Pancreas (tissue), 10 donors: Measurements from ENCODE around the gene CA9. TPM values are rescaled to one million over a fixed set of nuclear protein-coding genes. Genes with fewer than 3 reads are reported as not detected.
A peak's percentile ranks its signal among the peaks of the same experiment; 100 is the strongest.

Experiments used
- ATAC-seq, 4 donors: fragments of 200-7000 bp; cut with Tn5 transposase; one replicate each; pipeline versions ENCODE4 v1.8.0 to v1.9.1; 2020; ENCODE audit warnings: mild to moderate bottlenecking in 4 of 4, moderate library complexity in 4 of 4
- DNase-seq, 6 donors: peaks; one replicate each; pipeline ENCODE4 v3.0.0-alpha.2; 2020
- FAIRE-seq: peaks from 2 replicates; lab custom pipeline; 2012; peaks lifted over from hg19 to GRCh38; lab: Jason Lieb, UNC
- H3K27ac ChIP-seq, 4 donors: fragments of 200-600 bp; sonication (generic); 1 replicate in 3 of 4; 2 replicates in 1 of 4; pipeline versions ENCODE4 v1.5.0 to v1.8.0; 2020
- H3K27me3 ChIP-seq, 4 donors: fragments of 200-600 bp; one replicate each; pipeline ENCODE4 v1.8.0; 2021
- H3K36me3 ChIP-seq, 3 donors: fragments of 200-600 bp; sonication (generic) in 1 of 3; one replicate each; pipeline versions ENCODE4 v1.5.0 to v1.8.0; 2020 to 2021
- H3K4me1 ChIP-seq, 3 donors: fragments of 200-600 bp; one replicate each; pipeline ENCODE4 v1.8.0; 2021
- H3K4me3 ChIP-seq, 4 donors: fragments of 200-600 bp; sonication (generic) in 2 of 4; one replicate each; pipeline versions ENCODE4 v1.5.0 to v1.8.0; 2020 to 2021
- H3K9me3 ChIP-seq, 4 donors: fragments of 200-600 bp; one replicate each; pipeline ENCODE4 v1.8.0; 2021
- WGBS, 2 donors: extraction: QIAGEN DNeasy Blood & Tissue Kit; methylation state at CpG; one replicate each; pipeline ENCODE4 v1.1.7; 2013; 5-methylcytosine and 5-hydroxymethylcytosine counted together
- intact Hi-C, 3 donors: fragments of 100-400 bp; cut with DNase I; formaldehyde crosslinking; loops; one replicate each; pipeline versions ENCODE4 v1.11.1 to v1.14.2; 2022
- polyA plus RNA-seq, 2 donors: library from polyadenylated mRNA; stranded (reverse); fragments of 200-250 nt; gene quantifications; one replicate each; pipeline ENCODE4 v1.2.3, GENCODE V29; 2013
- total RNA-seq, 6 donors: library from RNA; stranded (reverse); fragmentation: NEBNext Ultra II Directional in 4 of 6; extraction: Animal tissue kit (Norgen Biotek cat#: 25700) in 4 of 6; gene quantifications; one replicate each; pipeline versions ENCODE4 v1.2.1 to v1.2.4, GENCODE V29; 2021 to 2023
- TF ChIP-seq, protein P1 (sequence below), 4 donors: fragments of 200-600 bp; sonication (generic) in 3 of 4; IDR thresholded peaks; one replicate each; pipeline versions ENCODE4 v1.5.0 to v1.8.0; 2021; ENCODE audit warnings: antibody characterized with exemption in 4 of 4
- donor health status: healthy with polysubstance abuse.
- donor health status: DM: no; HTN: no; CAD: no; lungs with moderate emphysema.
- donor health status: DM: no; HTN: no; CAD: no.
- donor health status: control.
- donor health status: control.
- donor health status: Bipolar disorder and iron deficiency.
- donor health status: DM: yes; HTN: yes; CAD: no.
- donor health status: DM: no; HTN: no; CAD: no.
- donor health status: DM: no; HTN: no; CAD: no.
- donor health status: DM: yes; HTN: yes; CAD: no.

Gene CA9
- total RNA-seq (10 to 100 TPM in 2 of 6 donors, 1 to 10 TPM in 4; 1.2 to 75.6 (median 5.7) TPM), polyA plus RNA-seq (10 to 100 TPM in 1 of 2 donors, 1 to 10 TPM in 1; 9.2 to 17.9 TPM)

DNA sequence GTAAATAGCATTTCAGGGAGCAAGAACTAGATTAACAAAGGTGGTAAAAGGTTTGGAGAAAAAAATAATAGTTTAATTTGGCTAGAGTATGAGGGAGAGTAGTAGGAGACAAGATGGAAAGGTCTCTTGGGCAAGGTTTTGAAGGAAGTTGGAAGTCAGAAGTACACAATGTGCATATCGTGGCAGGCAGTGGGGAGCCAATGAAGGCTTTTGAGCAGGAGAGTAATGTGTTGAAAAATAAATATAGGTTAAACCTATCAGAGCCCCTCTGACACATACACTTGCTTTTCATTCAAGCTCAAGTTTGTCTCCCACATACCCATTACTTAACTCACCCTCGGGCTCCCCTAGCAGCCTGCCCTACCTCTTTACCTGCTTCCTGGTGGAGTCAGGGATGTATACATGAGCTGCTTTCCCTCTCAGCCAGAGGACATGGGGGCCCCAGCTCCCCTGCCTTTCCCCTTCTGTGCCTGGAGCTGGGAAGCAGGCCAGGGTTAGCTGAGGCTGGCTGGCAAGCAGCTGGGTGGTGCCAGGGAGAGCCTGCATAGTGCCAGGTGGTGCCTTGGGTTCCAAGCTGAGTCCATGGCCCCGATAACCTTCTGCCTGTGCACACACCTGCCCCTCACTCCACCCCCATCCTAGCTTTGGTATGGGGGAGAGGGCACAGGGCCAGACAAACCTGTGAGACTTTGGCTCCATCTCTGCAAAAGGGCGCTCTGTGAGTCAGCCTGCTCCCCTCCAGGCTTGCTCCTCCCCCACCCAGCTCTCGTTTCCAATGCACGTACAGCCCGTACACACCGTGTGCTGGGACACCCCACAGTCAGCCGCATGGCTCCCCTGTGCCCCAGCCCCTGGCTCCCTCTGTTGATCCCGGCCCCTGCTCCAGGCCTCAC is at the start of gene CA9:
TSS of gene CA9 (plus strand) at position 797 of the 893 bp plus-strand sequence. CDS start at position 829, 32 bp downstream.
- intact Hi-C loops = no loop called here
- DNase-seq (peak; percentile 72 to 93 (median 80)), FAIRE-seq (no peak), ATAC-seq (peak; percentile 74 to 80 (median 78))
- peak within 1 kb of the TSS in 1 of 4 donors; percentile 7 for H3K4me3 ChIP-seq
- TF ChIP-seq, protein P1, sequence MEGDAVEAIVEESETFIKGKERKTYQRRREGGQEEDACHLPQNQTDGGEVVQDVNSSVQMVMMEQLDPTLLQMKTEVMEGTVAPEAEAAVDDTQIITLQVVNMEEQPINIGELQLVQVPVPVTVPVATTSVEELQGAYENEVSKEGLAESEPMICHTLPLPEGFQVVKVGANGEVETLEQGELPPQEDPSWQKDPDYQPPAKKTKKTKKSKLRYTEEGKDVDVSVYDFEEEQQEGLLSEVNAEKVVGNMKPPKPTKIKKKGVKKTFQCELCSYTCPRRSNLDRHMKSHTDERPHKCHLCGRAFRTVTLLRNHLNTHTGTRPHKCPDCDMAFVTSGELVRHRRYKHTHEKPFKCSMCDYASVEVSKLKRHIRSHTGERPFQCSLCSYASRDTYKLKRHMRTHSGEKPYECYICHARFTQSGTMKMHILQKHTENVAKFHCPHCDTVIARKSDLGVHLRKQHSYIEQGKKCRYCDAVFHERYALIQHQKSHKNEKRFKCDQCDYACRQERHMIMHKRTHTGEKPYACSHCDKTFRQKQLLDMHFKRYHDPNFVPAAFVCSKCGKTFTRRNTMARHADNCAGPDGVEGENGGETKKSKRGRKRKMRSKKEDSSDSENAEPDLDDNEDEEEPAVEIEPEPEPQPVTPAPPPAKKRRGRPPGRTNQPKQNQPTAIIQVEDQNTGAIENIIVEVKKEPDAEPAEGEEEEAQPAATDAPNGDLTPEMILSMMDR (IDR thresholded peaks at IDR 0.05) = no peak
- no peaks in the 10 kb centered on the region for H3K36me3 ChIP-seq
- WGBS, 2 donors = 6 to 14% methylated on average over 10 of the region's 10 CpGs
- H3K9me3 ChIP-seq = no peaks in the 10 kb centered on the region
- peaks cover 23 to 38% (median 38%) of the 10 kb centered on the region in 3 donors for H3K4me1 ChIP-seq
- no peaks in the 10 kb centered on the region for H3K27me3 ChIP-seq
- peak within 1 kb of the TSS in 3 of 4 donors; percentile 17 to 76 (median 61) for H3K27ac ChIP-seq

DNA sequence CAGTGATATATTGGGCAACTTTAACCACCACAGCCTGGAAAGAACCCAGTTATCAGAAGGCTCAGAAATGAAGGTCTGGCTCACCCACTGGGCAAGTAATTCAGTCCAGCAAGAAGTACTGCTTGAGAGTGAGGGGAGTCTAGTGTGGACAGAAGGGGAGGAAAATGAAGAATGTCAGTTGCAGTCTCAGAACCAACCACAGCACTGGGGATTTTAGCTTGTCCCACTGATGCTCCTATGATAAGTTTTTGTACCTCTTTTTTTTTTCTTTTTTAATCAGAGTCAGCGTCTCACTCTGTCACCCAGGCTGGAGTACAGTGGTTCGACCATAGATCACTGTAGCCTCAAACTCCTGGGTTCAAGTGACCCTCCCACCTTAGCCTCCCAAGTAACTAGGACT is 46.2 kb upstream of the CA9 start:
- H3K4me3 ChIP-seq = no peak overlapping the region
- ATAC-seq (no peak), FAIRE-seq (no peak), DNase-seq (no peak)
- H3K9me3 ChIP-seq = no peaks in the 10 kb centered on the region
- WGBS, 2 donors = 83 to 92% methylated on average over 2 of the region's 2 CpGs
- no peaks in the 10 kb centered on the region for H3K36me3 ChIP-seq
- no peaks in the 10 kb centered on the region for H3K27me3 ChIP-seq
- no peaks in the 10 kb centered on the region for H3K4me1 ChIP-seq
- no peak overlapping the region for H3K27ac ChIP-seq
- TF ChIP-seq, protein P1 (IDR thresholded peaks at IDR 0.05) = no peak
- intact Hi-C loops = no loop called here

DNA sequence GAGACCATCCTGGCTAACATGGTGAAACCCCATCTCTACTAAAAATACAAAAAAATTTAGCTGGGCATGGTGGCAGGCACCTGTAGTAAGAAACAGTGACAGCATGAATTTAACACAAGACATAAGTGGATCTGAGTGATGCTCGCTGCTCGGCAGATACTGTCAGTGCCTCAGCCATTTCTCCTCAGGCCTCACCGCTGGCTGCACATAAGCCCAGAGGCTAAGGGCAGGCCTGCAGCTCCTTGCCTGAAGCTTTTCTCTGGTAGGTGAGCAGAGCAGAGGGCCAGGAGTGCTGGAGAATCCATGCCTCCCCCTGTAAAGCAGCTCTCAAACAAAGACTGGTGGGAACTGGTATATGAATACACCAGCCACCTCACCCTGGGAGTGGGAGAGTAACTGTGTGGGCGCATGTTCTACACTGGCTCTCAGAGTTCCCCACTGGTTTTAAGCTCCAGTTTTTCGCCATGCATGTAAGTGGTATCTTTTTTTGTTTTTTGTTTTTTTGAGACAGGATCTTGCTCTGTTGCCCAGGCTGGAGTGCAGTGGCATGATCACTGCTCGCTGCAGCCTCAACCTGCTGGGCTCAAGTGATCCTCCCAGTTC is 45.2 kb upstream of the CA9 start:
- FAIRE-seq = no peak
- 90 to 93% methylated on average over 6 of the region's 6 CpGs for WGBS, 2 donors
- no peak for DNase-seq
- no peaks in the 10 kb centered on the region for H3K4me1 ChIP-seq
- intact Hi-C loops = no loop called here
- no peak for ATAC-seq
- no peaks in the 10 kb centered on the region for H3K36me3 ChIP-seq
- H3K9me3 ChIP-seq = no peaks in the 10 kb centered on the region
- no peaks in the 10 kb centered on the region for H3K27me3 ChIP-seq
- TF ChIP-seq, protein P1 (IDR thresholded peaks at IDR 0.05) = no peak
- H3K27ac ChIP-seq = no peak overlapping the region
- H3K4me3 ChIP-seq = no peak overlapping the region

DNA sequence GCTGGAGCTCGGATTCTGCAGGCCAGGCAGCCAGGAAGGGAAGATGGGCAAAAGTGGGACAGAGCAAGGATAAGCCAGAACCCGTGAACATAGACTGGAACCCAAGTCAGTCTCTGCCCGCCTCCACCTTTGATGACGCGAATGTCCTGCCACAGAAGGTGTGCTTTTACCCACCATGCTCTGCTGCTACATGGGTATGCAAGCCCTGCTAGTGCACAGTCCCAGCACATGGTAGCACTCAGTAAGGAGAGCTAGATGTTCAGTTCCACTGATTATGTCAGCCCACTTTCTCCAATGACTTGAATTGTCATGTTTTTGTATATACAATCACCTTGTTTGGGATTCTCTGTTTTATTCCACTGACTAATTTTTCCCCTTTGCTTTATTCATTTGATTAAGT is 44.1 kb upstream of the CA9 start:
- no peaks in the 10 kb centered on the region for H3K27me3 ChIP-seq
- no peak overlapping the region for H3K27ac ChIP-seq
- H3K4me1 ChIP-seq = no peaks in the 10 kb centered on the region
- H3K36me3 ChIP-seq = no peaks in the 10 kb centered on the region
- no peak overlapping the region for H3K4me3 ChIP-seq
- no peaks in the 10 kb centered on the region for H3K9me3 ChIP-seq
- 85 to 87% methylated on average over 5 of the region's 5 CpGs for WGBS, 2 donors
- TF ChIP-seq, protein P1 (IDR thresholded peaks at IDR 0.05) = no peak
- no peak for ATAC-seq
- intact Hi-C loops = no loop called here
- DNase-seq = no peak
- FAIRE-seq = no peak
